Osteocyte (in vitro differentiated cells): ENCODE data around the gene TAMALIN. TPM values are rescaled to one million over a fixed set of nuclear protein-coding genes. Genes with fewer than 3 reads are reported as not detected.

Experiments used
- DNase-seq: peaks from one replicate; pipeline ENCODE4 v3.0.0; 2021; ENCODE audit warnings: mixed read lengths; ENCODE audit not compliant: unreplicated experiment; ENCODE audit errors: extremely low spot score
- H3K27ac Mint-ChIP-seq: one replicate; pipeline ENCODE4 v1.8.0; 2021; ENCODE audit warnings: mild to moderate bottlenecking, mixed read lengths; ENCODE audit not compliant: unreplicated experiment
- H3K27me3 Mint-ChIP-seq: one replicate; pipeline ENCODE4 v1.8.0; 2021; ENCODE audit warnings: mixed read lengths; ENCODE audit not compliant: unreplicated experiment
- H3K36me3 Mint-ChIP-seq: one replicate; pipeline ENCODE4 v1.8.0; 2021; ENCODE audit warnings: mixed read lengths; ENCODE audit not compliant: unreplicated experiment
- H3K4me1 Mint-ChIP-seq: one replicate; pipeline ENCODE4 v1.8.0; 2021; ENCODE audit warnings: mixed read lengths; ENCODE audit not compliant: unreplicated experiment
- H3K4me3 Mint-ChIP-seq: one replicate; pipeline ENCODE4 v1.8.0; 2021; ENCODE audit warnings: mild to moderate bottlenecking, moderate library complexity, mixed read lengths; ENCODE audit not compliant: unreplicated experiment
- H3K9me3 Mint-ChIP-seq: one replicate; pipeline ENCODE4 v1.8.0; 2021; ENCODE audit warnings: mixed read lengths; ENCODE audit not compliant: unreplicated experiment
- CTCF ChIP-seq: fragments of 200-600 bp; sonication (generic); IDR thresholded peaks from 2 replicates; pipeline ENCODE4 v1.5.0; 2021; ENCODE audit warnings: antibody characterized with exemption, mild to moderate bottlenecking, moderate library complexity
- total RNA-seq: library from RNA; stranded (reverse); gene quantifications from 2 replicates; pipeline ENCODE4 v1.2.1, GENCODE V29; 2021

TAMALIN gene
- total RNA-seq, 1 donor from 2014 or later, result 25.5 TPM

GRCh38 chr12:52027085-52027843 lies 20.5 kb downstream of the TAMALIN start:
- no peaks in the 10 kb centered on the region for H3K27me3 Mint-ChIP-seq
- TF ChIP-seq CTCF, result no peak
- DNase-seq, result no peak
- H3K4me3 Mint-ChIP-seq, result no peak overlapping the region
- H3K36me3 Mint-ChIP-seq, result no peaks in the 10 kb centered on the region
- H3K4me1 Mint-ChIP-seq, result peaks cover 33% of the 10 kb centered on the region
- H3K9me3 Mint-ChIP-seq, result no peaks in the 10 kb centered on the region
- no peak overlapping the region for H3K27ac Mint-ChIP-seq

GRCh38 chr12:52029685-52030084 lies 22.9 kb downstream of the TAMALIN start:
- no peak for TF ChIP-seq CTCF
- DNase-seq, result no peak
- Mint-ChIP-seq H3K36me3 (no peaks in the 10 kb centered on the region), H3K9me3 (no peaks in the 10 kb centered on the region), H3K4me1 (peaks cover 33% of the 10 kb centered on the region), H3K4me3 (no peak overlapping the region), H3K27me3 (no peaks in the 10 kb centered on the region), H3K27ac (peak overlapping the region; percentile 46)

- Mint-ChIP-seq H3K9me3 (no peaks in the 10 kb centered on the region), H3K4me3 (peak overlapping the region; percentile 71), H3K4me1 (peaks cover 36% of the 10 kb centered on the region), H3K27ac (peak overlapping the region; percentile 94), H3K27me3 (no peaks in the 10 kb centered on the region), H3K36me3 (no peaks in the 10 kb centered on the region)
- TF ChIP-seq CTCF, result no peak
- DNase-seq, result no peak
Measured at GRCh38 chr12:52032446-52032803, 25.7 kb downstream of the TAMALIN start.

GRCh38 chr12:52032804-52033445 lies 26.2 kb downstream of the TAMALIN start:
- TF ChIP-seq CTCF, result no peak
- Mint-ChIP-seq H3K4me3 (peak overlapping the region; percentile 71), H3K27me3 (no peaks in the 10 kb centered on the region), H3K4me1 (peaks cover 39% of the 10 kb centered on the region), H3K36me3 (no peaks in the 10 kb centered on the region), H3K27ac (peak overlapping the region; percentile 94), H3K9me3 (no peaks in the 10 kb centered on the region)
- peak; percentile 98 for DNase-seq

GRCh38 chr12:52033446-52034140 lies 26.8 kb downstream of the TAMALIN start:
- H3K27me3 Mint-ChIP-seq, result no peaks in the 10 kb centered on the region
- H3K9me3 Mint-ChIP-seq, result no peaks in the 10 kb centered on the region
- DNase-seq, result no peak
- no peak for TF ChIP-seq CTCF
- H3K36me3 Mint-ChIP-seq, result no peaks in the 10 kb centered on the region
- peak overlapping the region; percentile 90 for H3K27ac Mint-ChIP-seq
- H3K4me3 Mint-ChIP-seq, result peak overlapping the region; percentile 63
- peaks cover 42% of the 10 kb centered on the region for H3K4me1 Mint-ChIP-seq
